BJ (cell line): Measurements from ENCODE around the gene ZSCAN30. TPM values are rescaled to one million over a fixed set of nuclear protein-coding genes. Genes with fewer than 3 reads are reported as not detected.
A peak's percentile ranks its signal among the peaks of the same experiment; 100 is the strongest.

Source experiments
- CTCF ChIA-PET: fragments of 350-600 bp; formaldehyde crosslinking; extraction: SDS; loops from one replicate; lab custom pipeline; 2021; ENCODE audit warnings: antibody characterized with exemption, inconsistent platforms; lab: Yijun Ruan, JAX
- POLR2A ChIA-PET: fragments of 300-600 bp; sonication (Branson Sonifier 250); formaldehyde crosslinking; extraction: SDS; loops from one replicate; lab custom pipeline; 2021; ENCODE audit warnings: antibody characterized with exemption; lab: Charles Lee
- DNase-seq: peaks from one replicate; pipeline ENCODE4 v3.0.0-alpha.2; 2011; ENCODE audit warnings: low read depth
- H3K27me3 ChIP-seq: 2 replicates; pipeline ENCODE4 v1.6.0; 2011; ENCODE audit warnings: low read length; ENCODE audit not compliant: control insufficient read depth, insufficient read depth
- H3K36me3 ChIP-seq: 2 replicates; pipeline ENCODE4 v1.5.1; 2011; ENCODE audit warnings: low read length; ENCODE audit not compliant: control insufficient read depth, insufficient read depth
- H3K4me3 ChIP-seq: 2 replicates; pipeline ENCODE4 v1.5.1; 2011; ENCODE audit warnings: low read depth, mild to moderate bottlenecking, control low read depth, low read length
- CTCF ChIP-seq: IDR thresholded peaks from 2 replicates; pipeline ENCODE4 v1.5.1; 2011; ENCODE audit warnings: low read depth, mild to moderate bottlenecking, control low read depth, inconsistent platforms, low read length, moderate library complexity; ENCODE audit not compliant: insufficient read depth
- polyA plus RNA-seq: library from polyadenylated mRNA; depleted of rRNA; stranded (reverse); fragments of >200 nt; gene quantifications from 2 replicates; pipeline ENCODE4 v1.2.3, GENCODE V29; 2011

The ZSCAN30 gene
- polyA plus RNA-seq, 1 experiment: 7.5 TPM

- Histone ChIP-seq H3K36me3 (no peaks in the 10 kb centered on the region), H3K27me3 (no peaks in the 10 kb centered on the region), H3K4me3 (no peak overlapping the region)
- ChIA-PET CTCF (no interaction called here), POLR2A (no interaction called here)
- TF ChIP-seq CTCF: no peak
- no peak for DNase-seq
Measured at GRCh38 chr18:35271656-35272055, 18.4 kb downstream of the ZSCAN30 start.

GRCh38 chr18:35268821-35269220, 21.2 kb downstream of the ZSCAN30 start:
- no peak for DNase-seq
- CTCF ChIA-PET: no interaction called here
- peaks cover under 1% of the 10 kb centered on the region; the same call in 1 of the 2 replicates for H3K36me3 ChIP-seq
- no peak overlapping the region for H3K4me3 ChIP-seq
- H3K27me3 ChIP-seq: no peaks in the 10 kb centered on the region
- no peak for TF ChIP-seq CTCF
- POLR2A ChIA-PET: no interaction called here

GRCh38 chr18:35267809-35268208, 22.2 kb downstream of the ZSCAN30 start:
- ChIA-PET CTCF (no interaction called here), POLR2A (no interaction called here)
- TF ChIP-seq CTCF: no peak
- peaks cover 1% of the 10 kb centered on the region; the same call in 1 of the 2 replicates for H3K36me3 ChIP-seq
- peak overlapping the region; percentile 4; the same call in 1 of the 2 replicates for H3K4me3 ChIP-seq
- no peaks in the 10 kb centered on the region for H3K27me3 ChIP-seq
- DNase-seq: no peak

- H3K4me3 ChIP-seq: peak overlapping the region; percentile 13
- TF ChIP-seq CTCF: no peak
- H3K36me3 ChIP-seq: peaks cover 1% of the 10 kb centered on the region; the same call in 1 of the 2 replicates
- CTCF ChIA-PET: no interaction called here
- POLR2A ChIA-PET: no interaction called here
- H3K27me3 ChIP-seq: no peaks in the 10 kb centered on the region
- DNase-seq: no peak
Measured at GRCh38 chr18:35267161-35267651, 22.8 kb downstream of the ZSCAN30 start.

- no peaks in the 10 kb centered on the region for H3K27me3 ChIP-seq
- ChIA-PET POLR2A (no interaction called here), CTCF (interaction anchor here (1.0 to 1.2 kb wide), 2 partner anchors 10 to 21 kb away, joined by 3 read pairs; no protein-coding TSS in a partner anchor)
- no peak for DNase-seq
- no peak for TF ChIP-seq CTCF
- peaks cover 1% of the 10 kb centered on the region; the same call in 1 of the 2 replicates for H3K36me3 ChIP-seq
- H3K4me3 ChIP-seq: no peak overlapping the region
Measured at GRCh38 chr18:35264409-35264808, 25.6 kb downstream of the ZSCAN30 start.
